CD4-positive, alpha-beta T cell (primary cell): Measurements from ENCODE around the gene ARHGAP10. TPM values are rescaled to one million over a fixed set of nuclear protein-coding genes. Genes with fewer than 3 reads are reported as not detected.

ENCODE experiments used
- ATAC-seq: fragments of 200-7000 bp; cut with Tn5 transposase; one replicate; pipeline ENCODE4 v1.10.0; 2022; ENCODE audit warnings: mild to moderate bottlenecking; ENCODE audit not compliant: poor library complexity
- CTCF ChIA-PET: fragments of 350-600 bp; sonication (Branson Sonifier 250); formaldehyde crosslinking; loops from one replicate; lab custom pipeline; 2021; ENCODE audit warnings: antibody characterized with exemption, inconsistent platforms; lab: Charles Lee
- POLR2A ChIA-PET: fragments of 350-600 bp; sonication (Branson Sonifier 250); formaldehyde crosslinking; loops from one replicate; lab custom pipeline; 2021; ENCODE audit warnings: antibody characterized with exemption, inconsistent platforms; lab: Charles Lee
- DNase-seq, 14 experiments: peaks; one replicate each; pipeline ENCODE4 v3.0.0-alpha.2; 2013 to 2020; ENCODE audit warnings: mixed read lengths in 2 of 14
- H3K27ac ChIP-seq, 2 donors: one replicate each; pipeline versions ENCODE4 v1.5.1 to v1.7.0; 2013; ENCODE audit warnings: low read length in 2 of 2, low read depth in 1 of 2, mild to moderate bottlenecking in 1 of 2
- H3K27me3 ChIP-seq, 2 experiments: 1 replicate in 1 of 2; 2 replicates in 1 of 2; pipeline versions ENCODE4 v1.6.1 to v1.7.0; 2013; ENCODE audit warnings: low read length in 2 of 2, control low read depth in 1 of 2, mild to moderate bottlenecking in 1 of 2, moderate library complexity in 1 of 2; ENCODE audit not compliant: insufficient read depth in 2 of 2, control insufficient read depth in 1 of 2
- H3K36me3 ChIP-seq: one replicate; pipeline ENCODE4 v1.6.1; 2013; ENCODE audit warnings: low read length, control low read depth; ENCODE audit not compliant: insufficient read depth
- H3K4me1 ChIP-seq: one replicate; pipeline ENCODE4 v1.6.1; 2013; ENCODE audit warnings: low read length, control low read depth; ENCODE audit not compliant: insufficient read depth
- H3K4me3 ChIP-seq: one replicate; pipeline ENCODE4 v1.5.1; 2013; ENCODE audit warnings: mild to moderate bottlenecking, low read length, moderate library complexity
- H3K9me3 ChIP-seq, 2 experiments: 1 replicate in 1 of 2; 2 replicates in 1 of 2; pipeline versions ENCODE4 v1.6.1 to v1.7.0; 2013; ENCODE audit warnings: low read length in 2 of 2, mild to moderate bottlenecking in 2 of 2, control low read depth in 1 of 2, moderate library complexity in 1 of 2; ENCODE audit not compliant: control insufficient read depth in 1 of 2, insufficient read depth in 1 of 2
- H3K27ac Mint-ChIP-seq: one replicate; pipeline ENCODE4 v1.8.0; 2020; ENCODE audit warnings: mixed read lengths
- H3K27me3 Mint-ChIP-seq: one replicate; pipeline ENCODE4 v1.8.0; 2021; ENCODE audit warnings: mixed read lengths
- H3K36me3 Mint-ChIP-seq: one replicate; pipeline ENCODE4 v1.8.0; 2021; ENCODE audit warnings: low read depth, mixed read lengths
- H3K4me1 Mint-ChIP-seq: one replicate; pipeline ENCODE4 v1.8.0; 2021; ENCODE audit warnings: low read depth, mixed read lengths
- H3K4me3 Mint-ChIP-seq: one replicate; pipeline ENCODE4 v1.8.0; 2020; ENCODE audit warnings: mild to moderate bottlenecking, mixed read lengths
- H3K9me3 Mint-ChIP-seq: one replicate; pipeline ENCODE4 v1.8.0; 2020; ENCODE audit warnings: mixed read lengths
- intact Hi-C, 2 experiments: fragments of 100-400 bp; cut with DNase I in 1 of 2; cut with micrococcal nuclease in 1 of 2; formaldehyde crosslinking; loops; one replicate each; pipeline versions ENCODE4 v1.15.1 to v1.9.0; 2023 to 2025; cut with DNase I, micrococcal nuclease
- total RNA-seq, 174 experiments: library from RNA in 2 of 174; stranded (reverse) in 2 of 174; gene quantifications; one replicate each; pipeline ENCODE4 v1.2.3 and lab custom pipeline; 2021 to 2026
- TF ChIP-seq, protein P1 (sequence below): fragments of 200-600 bp; IDR thresholded peaks from one replicate; pipeline ENCODE4 v1.8.0; 2022; ENCODE audit warnings: antibody characterized with exemption, mild to moderate bottlenecking

Gene ARHGAP10
- total RNA-seq, 2 experiments from 2014 or later, result 5.6 to 5.7 TPM

DNA sequence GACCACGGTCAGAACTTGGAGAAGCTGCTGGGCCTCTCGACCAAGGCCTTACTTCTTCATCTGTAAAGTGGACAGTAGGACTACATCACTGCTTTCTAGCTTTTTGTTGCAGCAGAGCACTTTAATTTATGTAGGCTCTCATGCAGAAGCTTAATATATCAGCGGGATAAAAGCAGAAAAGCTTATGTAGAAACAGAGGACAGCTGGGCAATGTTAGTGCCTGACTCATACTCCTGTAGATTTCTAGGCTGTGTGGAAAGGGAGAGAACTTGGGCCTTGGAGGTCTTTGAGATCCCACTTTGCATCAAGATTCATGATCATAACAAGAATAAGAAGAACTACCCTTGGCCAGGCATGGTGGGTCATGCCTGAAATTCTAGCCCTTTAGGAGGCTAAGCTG, 91.2 kb downstream of the ARHGAP10 start:
- ChIA-PET CTCF (interaction anchor here (0.6 to 1.2 kb wide), 2 partner anchors 10 to 24 kb away, joined by 3 read pairs; no protein-coding TSS in a partner anchor), POLR2A (no interaction called here)
- DNase-seq, result no peak
- no peak overlapping the region for H3K27ac Mint-ChIP-seq
- intact Hi-C loops, result no loop called here
- Histone ChIP-seq H3K27ac (no peak overlapping the region), H3K4me1 (no peaks in the 10 kb centered on the region), H3K27me3 (no peaks in the 10 kb centered on the region), H3K4me3 (no peak overlapping the region), H3K36me3 (peaks cover 6% of the 10 kb centered on the region), H3K9me3 (no peaks in the 10 kb centered on the region)
- TF ChIP-seq, protein P1, sequence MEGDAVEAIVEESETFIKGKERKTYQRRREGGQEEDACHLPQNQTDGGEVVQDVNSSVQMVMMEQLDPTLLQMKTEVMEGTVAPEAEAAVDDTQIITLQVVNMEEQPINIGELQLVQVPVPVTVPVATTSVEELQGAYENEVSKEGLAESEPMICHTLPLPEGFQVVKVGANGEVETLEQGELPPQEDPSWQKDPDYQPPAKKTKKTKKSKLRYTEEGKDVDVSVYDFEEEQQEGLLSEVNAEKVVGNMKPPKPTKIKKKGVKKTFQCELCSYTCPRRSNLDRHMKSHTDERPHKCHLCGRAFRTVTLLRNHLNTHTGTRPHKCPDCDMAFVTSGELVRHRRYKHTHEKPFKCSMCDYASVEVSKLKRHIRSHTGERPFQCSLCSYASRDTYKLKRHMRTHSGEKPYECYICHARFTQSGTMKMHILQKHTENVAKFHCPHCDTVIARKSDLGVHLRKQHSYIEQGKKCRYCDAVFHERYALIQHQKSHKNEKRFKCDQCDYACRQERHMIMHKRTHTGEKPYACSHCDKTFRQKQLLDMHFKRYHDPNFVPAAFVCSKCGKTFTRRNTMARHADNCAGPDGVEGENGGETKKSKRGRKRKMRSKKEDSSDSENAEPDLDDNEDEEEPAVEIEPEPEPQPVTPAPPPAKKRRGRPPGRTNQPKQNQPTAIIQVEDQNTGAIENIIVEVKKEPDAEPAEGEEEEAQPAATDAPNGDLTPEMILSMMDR, result no peak
- no peak for ATAC-seq
- H3K36me3 Mint-ChIP-seq, result peaks cover 5% of the 10 kb centered on the region
- no peaks in the 10 kb centered on the region for H3K4me1 Mint-ChIP-seq
- H3K27me3 Mint-ChIP-seq, result no peaks in the 10 kb centered on the region
- no peaks in the 10 kb centered on the region for H3K9me3 Mint-ChIP-seq
- H3K4me3 Mint-ChIP-seq, result no peak overlapping the region

DNA sequence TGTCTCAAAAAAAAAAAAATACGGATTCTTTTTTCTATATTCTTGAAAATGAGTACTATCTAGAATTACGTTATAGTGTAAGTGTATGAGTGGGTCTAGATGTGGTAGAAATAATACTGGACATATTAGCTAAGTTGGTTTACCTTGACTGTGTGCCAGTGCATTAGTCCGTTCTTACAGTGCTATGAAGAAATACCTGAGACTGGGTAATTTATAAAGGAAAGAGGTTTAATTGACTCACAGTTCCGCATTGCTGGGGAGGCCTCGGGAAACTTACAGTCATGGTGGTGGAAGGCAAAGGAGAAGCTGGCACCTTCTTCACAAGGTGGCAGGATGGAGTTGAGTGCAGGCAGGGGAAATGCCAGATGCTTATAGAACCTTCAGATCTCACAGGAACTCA, 92.4 kb downstream of the ARHGAP10 start:
- H3K27me3 Mint-ChIP-seq, result no peaks in the 10 kb centered on the region
- H3K27ac ChIP-seq, result no peak overlapping the region
- H3K36me3 ChIP-seq, result peaks cover 6% of the 10 kb centered on the region
- ChIA-PET POLR2A (interaction anchor here (0.6 to 0.7 kb wide), 2 partner anchors 48 to 53 kb away, joined by 3 read pairs; no protein-coding TSS in a partner anchor), CTCF (no interaction called here)
- no peaks in the 10 kb centered on the region for H3K4me1 Mint-ChIP-seq
- intact Hi-C loops, result no loop called here
- H3K36me3 Mint-ChIP-seq, result peaks cover 5% of the 10 kb centered on the region
- no peak for DNase-seq
- no peaks in the 10 kb centered on the region for H3K9me3 ChIP-seq
- no peaks in the 10 kb centered on the region for H3K9me3 Mint-ChIP-seq
- no peaks in the 10 kb centered on the region for H3K27me3 ChIP-seq
- no peaks in the 10 kb centered on the region for H3K4me1 ChIP-seq
- H3K4me3 ChIP-seq, result no peak overlapping the region
- no peak overlapping the region for H3K27ac Mint-ChIP-seq
- no peak overlapping the region for H3K4me3 Mint-ChIP-seq
- no peak for ATAC-seq
- TF ChIP-seq, protein P1, result no peak

DNA sequence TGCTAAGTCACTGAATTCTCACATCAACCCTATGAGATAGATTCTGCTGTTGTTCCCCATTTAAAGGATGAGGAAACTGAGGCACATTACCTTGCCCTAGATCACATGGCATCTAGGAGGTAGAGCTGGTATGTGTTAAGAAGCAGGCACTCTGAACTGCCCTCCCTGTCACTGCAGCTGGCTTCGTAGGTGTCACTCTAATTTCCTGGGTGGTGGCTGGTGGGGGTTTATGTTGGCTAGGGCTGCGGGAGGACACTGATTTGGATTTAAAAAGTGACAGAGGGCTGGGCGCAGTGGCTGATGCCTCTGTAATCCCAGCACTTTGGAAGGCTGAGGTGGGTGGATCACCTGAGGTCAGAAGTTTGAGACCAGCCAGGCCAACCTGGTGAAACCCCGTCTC, 93.0 kb downstream of the ARHGAP10 start:
- H3K36me3 Mint-ChIP-seq, result peaks cover 5% of the 10 kb centered on the region
- H3K4me3 ChIP-seq, result no peak overlapping the region
- CTCF ChIA-PET, result no interaction called here
- no peaks in the 10 kb centered on the region for H3K4me1 ChIP-seq
- POLR2A ChIA-PET, result interaction anchor here (0.6 kb wide), 1 partner anchor 48 kb away, joined by 3 read pairs; no protein-coding TSS in a partner anchor
- no peak for ATAC-seq
- H3K4me3 Mint-ChIP-seq, result no peak overlapping the region
- H3K27me3 ChIP-seq, result no peaks in the 10 kb centered on the region
- H3K27ac ChIP-seq, result no peak overlapping the region
- no peak overlapping the region for H3K27ac Mint-ChIP-seq
- no peaks in the 10 kb centered on the region for H3K27me3 Mint-ChIP-seq
- no peaks in the 10 kb centered on the region for H3K4me1 Mint-ChIP-seq
- H3K9me3 Mint-ChIP-seq, result no peaks in the 10 kb centered on the region
- DNase-seq, result no peak
- peaks cover 6% of the 10 kb centered on the region for H3K36me3 ChIP-seq
- H3K9me3 ChIP-seq, result no peaks in the 10 kb centered on the region
- TF ChIP-seq, protein P1, result no peak
- intact Hi-C loops, result no loop called here
